ENCODE data around the gene ESYT2. TPM values are rescaled to one million over a fixed set of nuclear protein-coding genes. Genes with fewer than 3 reads are reported as not detected.

ESYT2 gene
- total and polyA plus RNA-seq, 7 donors: 27.5 to 63.4 (median 44.0) TPM

- Histone ChIP-seq H3K36me3 (ENCODE audit: insufficient read depth in 1 of 2, low read depth in 1 of 2) (peaks cover 0 to 12% of the 10 kb centered on the region in 2 donors), H3K9me3 (no peaks in the 10 kb centered on the region), H3K27me3 (ENCODE audit: insufficient read depth in 3 of 3, low read length in 2 of 3) (no peaks in the 10 kb centered on the region), H3K27ac (peak overlapping the region; percentile 39), H3K4me3 (peak overlapping the region; percentile 17), H3K4me1 (no peaks in the 10 kb centered on the region)
- ATAC-seq (peak; percentile 76 to 89 (median 84)), DNase-seq (peak in 1 of 2 donors; percentile 35)
- TF ChIP-seq, protein P1, sequence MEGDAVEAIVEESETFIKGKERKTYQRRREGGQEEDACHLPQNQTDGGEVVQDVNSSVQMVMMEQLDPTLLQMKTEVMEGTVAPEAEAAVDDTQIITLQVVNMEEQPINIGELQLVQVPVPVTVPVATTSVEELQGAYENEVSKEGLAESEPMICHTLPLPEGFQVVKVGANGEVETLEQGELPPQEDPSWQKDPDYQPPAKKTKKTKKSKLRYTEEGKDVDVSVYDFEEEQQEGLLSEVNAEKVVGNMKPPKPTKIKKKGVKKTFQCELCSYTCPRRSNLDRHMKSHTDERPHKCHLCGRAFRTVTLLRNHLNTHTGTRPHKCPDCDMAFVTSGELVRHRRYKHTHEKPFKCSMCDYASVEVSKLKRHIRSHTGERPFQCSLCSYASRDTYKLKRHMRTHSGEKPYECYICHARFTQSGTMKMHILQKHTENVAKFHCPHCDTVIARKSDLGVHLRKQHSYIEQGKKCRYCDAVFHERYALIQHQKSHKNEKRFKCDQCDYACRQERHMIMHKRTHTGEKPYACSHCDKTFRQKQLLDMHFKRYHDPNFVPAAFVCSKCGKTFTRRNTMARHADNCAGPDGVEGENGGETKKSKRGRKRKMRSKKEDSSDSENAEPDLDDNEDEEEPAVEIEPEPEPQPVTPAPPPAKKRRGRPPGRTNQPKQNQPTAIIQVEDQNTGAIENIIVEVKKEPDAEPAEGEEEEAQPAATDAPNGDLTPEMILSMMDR (IDR thresholded peaks at IDR 0.05): peak; percentile 69
- intact Hi-C loops (cut with DNase I): loop anchor here in 1 of 2 donors (2.0 kb wide), 1 partner anchor 281 kb away; no protein-coding TSS in a partner anchor
- WGBS, 3 donors: 53 to 54% (median 53%) methylated on average over 10 of the region's 10 CpGs
Measured at GRCh38 chr7:158695726-158696452, 133.4 kb downstream of the ESYT2 start.

GRCh38 chr7:158695056-158695455, 134.3 kb downstream of the ESYT2 start:
- DNase-seq: no peak
- H3K36me3 ChIP-seq (ENCODE audit: insufficient read depth in 1 of 2, low read depth in 1 of 2): peaks cover 0 to 16% of the 10 kb centered on the region in 2 donors
- no peaks in the 10 kb centered on the region for H3K4me1 ChIP-seq
- H3K27ac ChIP-seq: no peak overlapping the region
- ATAC-seq: no peak
- WGBS, 3 donors: 64 to 65% (median 64%) methylated on average over 3 of the region's 3 CpGs
- intact Hi-C loops (cut with DNase I): no loop called here
- no peaks in the 10 kb centered on the region for H3K27me3 ChIP-seq (ENCODE audit: insufficient read depth in 3 of 3, low read length in 2 of 3)
- no peak overlapping the region for H3K4me3 ChIP-seq
- H3K9me3 ChIP-seq: no peaks in the 10 kb centered on the region
- TF ChIP-seq, protein P1 (IDR thresholded peaks at IDR 0.05): no peak

DNA sequence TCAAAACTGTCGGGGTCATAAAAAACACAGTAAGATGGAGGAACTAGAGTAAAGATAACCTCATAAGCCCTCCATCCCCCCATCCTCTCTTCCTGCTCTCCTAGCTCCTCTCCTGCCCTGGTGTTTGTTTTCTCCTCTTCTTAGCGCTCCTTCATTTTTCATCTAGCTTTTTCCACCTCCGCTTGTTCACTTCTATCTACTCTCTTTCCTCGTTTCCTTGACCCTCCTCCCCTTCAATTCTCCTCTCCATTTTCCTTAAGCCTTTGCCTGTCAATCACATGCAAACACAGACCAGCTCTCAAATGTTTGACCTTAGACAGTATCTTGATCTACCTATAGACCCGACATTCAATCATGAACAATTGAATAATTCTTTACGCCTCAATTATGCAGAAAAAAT, 134.7 kb downstream of the ESYT2 start:
- TF ChIP-seq, protein P1 (IDR thresholded peaks at IDR 0.05): no peak
- ATAC-seq (no peak), DNase-seq (no peak)
- intact Hi-C loops (cut with DNase I): no loop called here
- WGBS, 3 donors: 87 to 89% (median 87%) methylated on average over 6 of the region's 6 CpGs
- Histone ChIP-seq H3K27me3 (ENCODE audit: insufficient read depth in 3 of 3, low read length in 2 of 3) (no peaks in the 10 kb centered on the region), H3K36me3 (ENCODE audit: insufficient read depth in 1 of 2, low read depth in 1 of 2) (peaks cover 0 to 18% of the 10 kb centered on the region in 2 donors), H3K4me3 (no peak overlapping the region), H3K27ac (no peak overlapping the region), H3K4me1 (no peaks in the 10 kb centered on the region), H3K9me3 (no peaks in the 10 kb centered on the region)

- H3K27me3 ChIP-seq (ENCODE audit: insufficient read depth in 3 of 3, low read length in 2 of 3): no peaks in the 10 kb centered on the region
- no peak overlapping the region for H3K4me3 ChIP-seq
- no peaks in the 10 kb centered on the region for H3K9me3 ChIP-seq
- DNase-seq (no peak), ATAC-seq (no peak)
- peaks cover 0 to 62% of the 10 kb centered on the region in 2 donors for H3K36me3 ChIP-seq (ENCODE audit: insufficient read depth in 1 of 2, low read depth in 1 of 2)
- intact Hi-C loops (cut with DNase I): no loop called here
- H3K27ac ChIP-seq: no peak overlapping the region
- TF ChIP-seq, protein P1 (IDR thresholded peaks at IDR 0.05): no peak
- WGBS, 3 donors: 96 to 98% (median 97%) methylated on average over 2 of the region's 2 CpGs
- H3K4me1 ChIP-seq: no peaks in the 10 kb centered on the region
Measured at GRCh38 chr7:158689488-158689887, 139.8 kb downstream of the ESYT2 start.

Data from psoas muscle (tissue), 8 donors.